ENCODE results near the gene SLC29A1. TPM values are rescaled to one million over a fixed set of nuclear protein-coding genes. Genes with fewer than 3 reads are reported as not detected.
A peak's percentile ranks its signal among the peaks of the same experiment; 100 is the strongest.

SLC29A1 gene
- total RNA-seq, 1 donor from 2014 or later: 27.3 TPM

- peak; percentile 75 to 92 for DNase-seq (ENCODE audit: low read depth in 2 of 2)
Measured at GRCh38 chr6:44265007-44265721, 41.8 kb downstream of the SLC29A1 start, which contains the start of gene NFKBIE. Gene NFKBIE, minus strand, starts transcription at chr6:44265551. Its CDS starts 205 bp downstream, at chr6:44265346.

- no peak for DNase-seq (ENCODE audit: low read depth in 2 of 2)
Measured at GRCh38 chr6:44265722-44266233, 42.4 kb downstream of the SLC29A1 start.

- no peak for DNase-seq (ENCODE audit: low read depth in 2 of 2)
Measured at GRCh38 chr6:44266347-44266746, 43.0 kb downstream of the SLC29A1 start.

DNA sequence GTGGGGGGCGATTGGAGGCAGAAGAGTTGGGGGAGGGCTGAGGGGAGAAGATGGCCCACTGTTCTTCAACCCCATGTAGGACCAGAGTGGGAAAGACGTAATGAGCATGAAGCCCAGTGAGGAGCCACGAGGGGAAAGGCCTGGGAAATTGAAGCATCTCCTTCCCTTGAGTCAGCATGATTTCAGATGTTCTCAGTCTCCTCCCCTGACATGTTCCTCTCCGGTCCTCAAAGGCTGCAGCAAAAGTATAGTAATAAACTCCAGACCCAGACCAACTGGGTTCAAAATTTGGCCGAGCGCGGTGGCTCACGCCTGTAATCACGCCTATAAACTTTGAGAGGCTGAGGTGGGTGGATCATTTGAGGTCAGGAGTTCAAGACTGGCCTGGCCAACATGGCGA is 43.9 kb downstream of the SLC29A1 start:
- no peak for DNase-seq (ENCODE audit: low read depth in 2 of 2)

DNA sequence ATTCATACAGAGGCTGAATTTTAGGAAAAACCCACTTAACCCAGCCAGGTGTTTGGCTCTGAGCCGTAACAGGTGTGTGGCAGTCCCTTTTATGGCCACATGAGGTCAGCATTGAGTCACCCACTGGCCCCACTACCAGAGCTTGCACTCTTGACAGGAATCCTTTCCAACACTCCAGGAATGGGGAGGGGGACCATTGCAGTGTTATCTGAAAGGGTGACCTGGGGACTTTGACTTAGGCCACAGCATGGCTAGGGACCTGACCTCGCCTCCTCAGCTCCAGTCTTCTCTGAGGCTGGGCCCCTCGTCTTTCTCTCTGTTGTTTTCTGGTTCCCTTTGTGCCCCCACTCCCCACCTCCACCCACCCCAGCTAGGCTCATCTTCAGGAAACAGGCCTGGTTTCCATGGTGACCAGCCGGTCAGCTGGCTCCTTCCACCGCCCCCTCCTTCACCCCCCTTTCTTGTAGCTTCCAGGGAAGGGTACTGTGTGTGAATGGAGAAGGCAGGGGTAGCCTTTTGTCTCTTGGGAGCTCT is 44.8 kb downstream of the SLC29A1 start:
- DNase-seq (ENCODE audit: low read depth in 2 of 2): peak; percentile 44 to 65

- no peak for DNase-seq (ENCODE audit: low read depth in 2 of 2)
Measured at GRCh38 chr6:44269178-44269920, 46.0 kb downstream of the SLC29A1 start.

- no peak for DNase-seq (ENCODE audit: low read depth in 2 of 2)
Measured at GRCh38 chr6:44269921-44270525, 46.6 kb downstream of the SLC29A1 start, which contains the start of gene TMEM151B. Gene TMEM151B, plus strand, starts transcription at chr6:44270450. Its CDS starts 293 bp downstream, at chr6:44270743.

GRCh38 chr6:44270526-44271405 is 47.4 kb downstream of the SLC29A1 start:
- no peak for DNase-seq (ENCODE audit: low read depth in 2 of 2)

GRCh38 chr6:44271406-44271723 is 48.0 kb downstream of the SLC29A1 start:
- no peak for DNase-seq (ENCODE audit: low read depth in 2 of 2)

GRCh38 chr6:44271914-44272313 is 48.5 kb downstream of the SLC29A1 start:
- no peak for DNase-seq (ENCODE audit: low read depth in 2 of 2)

DNA sequence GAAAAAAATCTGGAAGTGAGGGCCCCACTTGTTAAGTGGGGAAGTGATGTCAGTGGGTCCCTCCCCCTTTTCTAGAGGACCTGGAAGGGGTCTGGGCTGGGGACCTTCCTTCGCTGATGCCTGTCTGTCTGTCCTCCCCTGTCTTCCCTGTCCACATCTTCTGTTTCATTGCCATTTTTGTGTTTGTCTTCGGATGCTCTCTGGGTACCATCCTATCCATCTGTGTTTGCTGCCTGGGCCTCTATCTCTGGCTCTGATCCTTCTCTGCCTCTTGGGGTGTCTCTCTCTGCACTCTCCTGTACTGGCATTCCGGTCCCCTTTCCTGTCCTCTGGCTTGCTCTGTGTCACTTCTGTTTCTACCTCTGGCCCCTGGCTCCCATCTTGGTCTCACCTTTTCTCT is 49.1 kb downstream of the SLC29A1 start:
- DNase-seq (ENCODE audit: low read depth in 2 of 2): no peak

DNA sequence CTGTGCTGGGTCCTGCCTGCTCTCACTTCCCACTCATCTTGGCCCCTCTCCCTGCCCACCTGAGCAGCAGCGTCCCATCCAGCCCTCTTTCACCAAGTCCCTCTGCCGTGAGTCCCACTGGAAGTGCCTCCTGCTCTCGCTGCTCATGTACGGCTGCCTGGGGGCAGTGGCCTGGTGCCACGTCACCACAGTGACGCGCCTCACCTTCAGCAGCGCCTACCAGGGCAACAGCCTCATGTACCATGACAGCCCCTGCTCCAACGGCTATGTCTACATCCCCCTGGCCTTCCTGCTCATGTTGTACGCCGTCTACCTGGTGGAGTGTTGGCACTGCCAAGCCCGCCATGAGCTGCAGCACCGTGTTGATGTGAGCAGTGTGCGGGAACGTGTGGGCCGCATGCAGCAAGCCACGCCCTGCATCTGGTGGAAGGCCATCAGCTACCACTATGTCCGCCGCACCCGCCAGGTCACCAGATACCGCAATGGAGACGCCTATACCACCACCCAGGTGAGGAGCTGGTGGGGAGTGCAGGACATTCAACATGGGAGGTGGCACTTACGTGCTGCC is 49.7 kb downstream of the SLC29A1 start:
- no peak for DNase-seq (ENCODE audit: low read depth in 2 of 2)

DNA sequence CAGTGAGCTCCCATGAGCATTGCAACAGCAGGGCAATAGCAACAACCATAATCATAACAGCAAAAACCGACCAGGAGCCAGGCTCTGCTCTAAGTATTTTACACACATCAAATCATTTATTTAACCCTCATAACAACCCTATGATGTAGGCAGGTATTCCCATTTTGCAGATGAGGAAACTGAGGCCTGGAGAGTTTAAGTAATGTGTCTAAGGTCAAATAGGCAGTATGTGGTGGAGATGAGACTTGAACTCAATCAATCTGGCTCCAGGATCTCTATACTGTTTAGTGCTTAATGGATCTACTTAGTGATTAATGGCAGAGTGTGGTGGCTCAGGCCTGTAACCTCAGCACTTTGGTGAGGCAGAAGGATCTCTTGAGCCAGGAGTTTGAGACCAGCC is 50.2 kb downstream of the SLC29A1 start:
- no peak for DNase-seq (ENCODE audit: low read depth in 2 of 2)

DNA sequence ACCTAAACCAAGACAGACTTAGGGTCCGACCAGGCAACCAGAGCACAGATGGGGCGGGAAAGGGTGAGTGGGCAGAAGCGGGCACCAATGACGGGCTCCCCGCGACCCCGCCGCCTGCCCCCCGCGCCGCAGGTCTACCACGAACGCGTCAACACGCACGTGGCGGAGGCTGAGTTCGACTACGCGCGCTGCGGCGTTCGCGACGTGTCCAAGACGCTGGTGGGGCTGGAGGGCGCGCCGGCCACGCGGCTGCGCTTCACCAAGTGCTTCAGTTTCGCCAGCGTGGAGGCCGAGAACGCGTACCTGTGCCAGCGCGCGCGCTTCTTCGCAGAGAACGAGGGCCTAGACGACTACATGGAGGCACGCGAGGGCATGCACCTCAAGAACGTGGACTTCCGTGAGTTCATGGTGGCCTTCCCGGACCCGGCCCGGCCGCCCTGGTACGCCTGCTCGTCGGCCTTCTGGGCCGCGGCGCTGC is 51.9 kb downstream of the SLC29A1 start:
- no peak for DNase-seq (ENCODE audit: low read depth in 2 of 2)

DNA sequence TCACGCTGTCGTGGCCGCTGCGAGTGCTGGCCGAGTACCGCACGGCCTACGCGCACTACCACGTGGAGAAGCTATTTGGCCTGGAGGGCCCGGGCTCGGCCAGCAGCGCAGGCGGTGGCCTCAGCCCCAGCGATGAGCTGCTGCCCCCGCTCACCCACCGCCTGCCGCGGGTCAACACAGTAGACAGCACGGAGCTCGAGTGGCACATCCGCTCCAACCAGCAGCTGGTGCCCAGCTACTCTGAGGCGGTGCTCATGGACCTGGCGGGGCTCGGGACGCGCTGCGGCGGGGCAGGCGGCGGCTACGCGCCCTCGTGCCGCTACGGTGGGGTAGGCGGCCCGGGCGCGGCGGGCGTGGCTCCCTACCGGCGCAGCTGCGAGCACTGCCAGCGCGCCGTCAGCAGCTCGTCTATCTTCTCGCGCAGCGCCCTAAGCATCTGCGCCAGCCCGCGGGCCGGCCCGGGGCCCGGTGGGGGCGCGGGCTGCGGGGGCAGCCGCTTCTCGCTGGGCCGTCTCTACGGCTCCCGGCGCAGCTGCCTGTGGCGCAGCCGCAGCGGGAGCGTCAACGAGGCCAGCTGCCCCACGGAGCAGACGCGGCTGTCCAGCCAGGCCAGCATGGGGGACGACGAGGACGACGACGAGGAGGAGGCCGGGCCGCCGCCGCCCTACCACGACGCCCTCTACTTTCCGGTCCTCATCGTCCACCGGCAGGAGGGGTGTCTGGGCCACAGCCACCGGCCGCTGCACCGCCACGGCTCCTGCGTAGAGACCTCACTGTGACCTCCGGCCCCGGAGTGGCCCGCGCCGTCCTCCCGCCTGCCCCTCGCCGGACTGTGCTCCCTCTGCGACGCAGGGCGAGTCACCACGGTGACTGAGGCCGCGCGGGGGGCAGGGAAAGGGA is 52.6 kb downstream of the SLC29A1 start:
- DNase-seq (ENCODE audit: low read depth in 2 of 2): no peak

- no peak for DNase-seq (ENCODE audit: low read depth in 2 of 2)
Measured at GRCh38 chr6:44276667-44277640, 53.6 kb downstream of the SLC29A1 start.

GRCh38 chr6:44277763-44278162 is 54.4 kb downstream of the SLC29A1 start:
- no peak for DNase-seq (ENCODE audit: low read depth in 2 of 2)

DNA sequence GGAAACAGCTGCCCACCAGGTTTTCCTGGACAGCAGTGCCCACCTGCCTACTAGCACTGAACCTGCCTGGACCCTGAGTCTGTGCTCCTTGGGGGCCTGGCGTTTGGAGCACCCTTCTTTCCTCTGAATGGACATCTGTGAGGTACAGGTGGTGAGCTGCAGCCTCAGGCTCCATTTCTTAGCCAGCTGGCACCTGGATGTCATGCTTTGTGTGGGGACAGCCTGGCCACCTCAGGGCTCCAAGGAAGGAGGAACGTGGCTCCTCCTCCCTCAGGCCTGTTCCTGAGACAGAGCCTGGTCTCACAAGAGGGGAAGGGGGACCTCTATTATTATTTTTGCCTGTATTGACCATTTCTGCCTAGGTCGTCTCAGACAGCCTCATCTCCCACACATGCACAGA is 54.9 kb downstream of the SLC29A1 start:
- DNase-seq (ENCODE audit: low read depth in 2 of 2): no peak
